Calu3 (cell line): Measurements from ENCODE around the gene ZFR. TPM values are rescaled to one million over a fixed set of nuclear protein-coding genes. Genes with fewer than 3 reads are reported as not detected.

Experiments used
- BruUV-seq: library from RNA; stranded (reverse); fragments of 400-500 nt; replicated peaks from 2 replicates; lab custom pipeline; 2021; lab: Mats Ljungman, UMichigan
- CTCF ChIA-PET: fragments of 300-600 bp; sonication (Branson Sonifier 250); formaldehyde crosslinking; loops from one replicate; lab custom pipeline; 2022; ENCODE audit warnings: antibody characterized with exemption; lab: Charles Lee
- DNase-seq: peaks from one replicate; pipeline ENCODE4 v3.0.0; 2022
- H3K27ac Mint-ChIP-seq: one replicate; pipeline ENCODE4 v1.8.0; 2022; ENCODE audit warnings: mixed read lengths; ENCODE audit not compliant: unreplicated experiment
- H3K27me3 Mint-ChIP-seq: one replicate; pipeline ENCODE4 v1.8.0; 2022; ENCODE audit warnings: mixed read lengths; ENCODE audit not compliant: unreplicated experiment
- H3K36me3 Mint-ChIP-seq: one replicate; pipeline ENCODE4 v1.8.0; 2022; ENCODE audit warnings: mild to moderate bottlenecking, moderate library complexity, mixed read lengths; ENCODE audit not compliant: insufficient read depth, unreplicated experiment
- H3K4me1 Mint-ChIP-seq: one replicate; pipeline ENCODE4 v1.8.0; 2022; ENCODE audit warnings: mild to moderate bottlenecking, low read depth, mixed read lengths; ENCODE audit not compliant: unreplicated experiment
- H3K4me3 Mint-ChIP-seq: one replicate; pipeline ENCODE4 v1.8.0; 2022; ENCODE audit warnings: mild to moderate bottlenecking, low read depth, moderate library complexity, mixed read lengths; ENCODE audit not compliant: unreplicated experiment
- H3K9me3 Mint-ChIP-seq: one replicate; pipeline ENCODE4 v1.8.0; 2022; ENCODE audit warnings: low read depth, mixed read lengths; ENCODE audit not compliant: unreplicated experiment
- CTCF ChIP-seq: fragments of 200-600 bp; IDR thresholded peaks from one replicate; pipeline ENCODE4 v1.8.0; 2022; ENCODE audit warnings: antibody characterized with exemption; ENCODE audit not compliant: unreplicated experiment
- intact Hi-C: fragments of 100-400 bp; cut with micrococcal nuclease; formaldehyde crosslinking; loops from one replicate; pipeline ENCODE4 v1.10.0; 2022; ENCODE audit not compliant: unreplicated experiment
- total RNA-seq: library from RNA; stranded (reverse); gene quantifications from 2 replicates; pipeline ENCODE4 v1.2.3, GENCODE V29; 2022

Gene ZFR
- total RNA-seq, 1 experiment from 2014 or later, result 63.4 TPM

GRCh38 chr5:32362527-32362926 is 82.0 kb downstream of the ZFR start:
- TF ChIP-seq CTCF, result no peak
- intact Hi-C loops, result no loop called here

DNA sequence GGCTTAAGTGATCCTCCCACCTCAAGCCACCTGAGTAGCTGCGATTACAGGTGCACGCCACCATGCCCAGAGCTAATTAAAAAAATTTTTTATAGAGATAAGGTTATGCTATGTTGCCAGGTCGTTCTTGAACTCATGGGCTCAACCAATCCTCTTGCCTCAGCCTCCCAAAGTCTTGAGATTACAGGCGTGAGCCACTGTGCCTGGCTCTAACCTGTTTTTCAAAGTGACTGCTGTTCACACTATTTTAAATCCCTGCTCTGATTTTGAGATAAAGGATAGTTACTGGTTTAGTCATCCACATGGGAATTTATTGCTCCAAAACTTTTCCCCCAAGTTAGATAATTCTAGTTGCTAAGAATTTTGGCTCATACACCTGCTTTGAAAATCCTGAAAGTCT is 83.6 kb downstream of the ZFR start:
- H3K27ac Mint-ChIP-seq, result no peak overlapping the region

More at GRCh38 chr5:32362527-32362926, 82.0 kb downstream of the ZFR start:
- H3K4me3 Mint-ChIP-seq, result no peak overlapping the region
- no peak for DNase-seq
- H3K4me1 Mint-ChIP-seq, result no peaks in the 10 kb centered on the region
- H3K27me3 Mint-ChIP-seq, result no peaks in the 10 kb centered on the region
- CTCF ChIA-PET, result no interaction called here
- BruUV-seq, result no TSS peak
- H3K36me3 Mint-ChIP-seq, result peaks cover 43% of the 10 kb centered on the region
- no peak overlapping the region for H3K27ac Mint-ChIP-seq
- H3K9me3 Mint-ChIP-seq, result no peaks in the 10 kb centered on the region

GRCh38 chr5:32358611-32359010 is 85.9 kb downstream of the ZFR start:
- TF ChIP-seq CTCF, result no peak
- no TSS peak for BruUV-seq
- peaks cover 50% of the 10 kb centered on the region for H3K36me3 Mint-ChIP-seq
- H3K9me3 Mint-ChIP-seq, result no peaks in the 10 kb centered on the region
- H3K27me3 Mint-ChIP-seq, result no peaks in the 10 kb centered on the region
- CTCF ChIA-PET, result no interaction called here
- intact Hi-C loops, result no loop called here
- DNase-seq, result no peak
- H3K27ac Mint-ChIP-seq, result no peak overlapping the region
- H3K4me1 Mint-ChIP-seq, result no peaks in the 10 kb centered on the region
- no peak overlapping the region for H3K4me3 Mint-ChIP-seq

More for the DNA sequence above, 83.6 kb downstream of the ZFR start:
- no peak for DNase-seq
- TF ChIP-seq CTCF, result no peak
- Mint-ChIP-seq H3K4me3 (no peak overlapping the region), H3K27me3 (no peaks in the 10 kb centered on the region), H3K9me3 (no peaks in the 10 kb centered on the region), H3K36me3 (peaks cover 45% of the 10 kb centered on the region), H3K4me1 (no peaks in the 10 kb centered on the region)
- intact Hi-C loops, result no loop called here
- no TSS peak for BruUV-seq
- CTCF ChIA-PET, result interaction anchor here (0.6 kb wide), 2 partner anchors 75 to 375 kb away, joined by 3 to 5 read pairs; no protein-coding TSS in a partner anchor

- Mint-ChIP-seq H3K4me3 (no peak overlapping the region), H3K36me3 (peaks cover 52% of the 10 kb centered on the region), H3K27me3 (no peaks in the 10 kb centered on the region), H3K27ac (no peak overlapping the region), H3K9me3 (no peaks in the 10 kb centered on the region), H3K4me1 (no peaks in the 10 kb centered on the region)
- CTCF ChIA-PET, result interaction anchor here (0.7 to 1.9 kb wide), 2 partner anchors 125 to 276 kb away, joined by 3 to 5 read pairs; no protein-coding TSS in a partner anchor
- intact Hi-C loops, result no loop called here
- TF ChIP-seq CTCF, result no peak
- no TSS peak for BruUV-seq
- no peak for DNase-seq
These were observed 86.9 kb downstream of the ZFR start for GRCh38 chr5:32357658-32358057.
